ENCODE measurements around the gene NMNAT2. TPM values are rescaled to one million over a fixed set of nuclear protein-coding genes. Genes with fewer than 3 reads are reported as not detected.
A peak's percentile ranks its signal among the peaks of the same experiment; 100 is the strongest.

NMNAT2 gene
- total RNA-seq, 4 donors from 2014 or later: 0.93 to 2.2 (median 1.9) TPM

- Histone ChIP-seq H3K4me3 (no peak overlapping the region), H3K36me3 (peaks cover 0 to 4% of the 10 kb centered on the region in 2 donors), H3K9me3 (no peaks in the 10 kb centered on the region), H3K27ac (peak overlapping the region in 1 of 4 donors; percentile 47), H3K4me1 (peaks cover 0 to 18% (median 0%) of the 10 kb centered on the region in 3 donors), H3K27me3 (no peaks in the 10 kb centered on the region)
- ATAC-seq: no peak
- TF ChIP-seq EP300 (IDR thresholded peaks at IDR 0.05) (no peak), POLR2A (IDR thresholded peaks at IDR 0.05) (no peak), POLR2AphosphoS5 (IDR thresholded peaks at IDR 0.05) (no peak)
- TF ChIP-seq, protein P1, sequence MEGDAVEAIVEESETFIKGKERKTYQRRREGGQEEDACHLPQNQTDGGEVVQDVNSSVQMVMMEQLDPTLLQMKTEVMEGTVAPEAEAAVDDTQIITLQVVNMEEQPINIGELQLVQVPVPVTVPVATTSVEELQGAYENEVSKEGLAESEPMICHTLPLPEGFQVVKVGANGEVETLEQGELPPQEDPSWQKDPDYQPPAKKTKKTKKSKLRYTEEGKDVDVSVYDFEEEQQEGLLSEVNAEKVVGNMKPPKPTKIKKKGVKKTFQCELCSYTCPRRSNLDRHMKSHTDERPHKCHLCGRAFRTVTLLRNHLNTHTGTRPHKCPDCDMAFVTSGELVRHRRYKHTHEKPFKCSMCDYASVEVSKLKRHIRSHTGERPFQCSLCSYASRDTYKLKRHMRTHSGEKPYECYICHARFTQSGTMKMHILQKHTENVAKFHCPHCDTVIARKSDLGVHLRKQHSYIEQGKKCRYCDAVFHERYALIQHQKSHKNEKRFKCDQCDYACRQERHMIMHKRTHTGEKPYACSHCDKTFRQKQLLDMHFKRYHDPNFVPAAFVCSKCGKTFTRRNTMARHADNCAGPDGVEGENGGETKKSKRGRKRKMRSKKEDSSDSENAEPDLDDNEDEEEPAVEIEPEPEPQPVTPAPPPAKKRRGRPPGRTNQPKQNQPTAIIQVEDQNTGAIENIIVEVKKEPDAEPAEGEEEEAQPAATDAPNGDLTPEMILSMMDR (IDR thresholded peaks at IDR 0.05): no peak
- 75 to 78% methylated on average over 3 of the region's 13 CpGs for WGBS, 2 donors (ENCODE audit: low coverage in 1 of 2)
These were observed 189.6 kb downstream of the NMNAT2 start for GRCh38 chr1:183228347-183229220.

- Histone ChIP-seq H3K4me3 (no peak overlapping the region), H3K4me1 (peaks cover 0 to 11% (median 0%) of the 10 kb centered on the region in 3 donors), H3K36me3 (peaks cover 0 to 4% of the 10 kb centered on the region in 2 donors), H3K27ac (peak overlapping the region in 1 of 4 donors; percentile 47), H3K9me3 (no peaks in the 10 kb centered on the region), H3K27me3 (no peaks in the 10 kb centered on the region)
- TF ChIP-seq POLR2AphosphoS5 (IDR thresholded peaks at IDR 0.05): no peak
- TF ChIP-seq POLR2A (IDR thresholded peaks at IDR 0.05): no peak
- TF ChIP-seq EP300 (IDR thresholded peaks at IDR 0.05): no peak
- TF ChIP-seq, protein P1 (IDR thresholded peaks at IDR 0.05): peak; percentile 52 to 81 (median 66)
- ATAC-seq: peak; percentile 61
- 84 to 92% methylated on average over 8 to 12 of the region's 16 CpGs for WGBS, 2 donors (ENCODE audit: low coverage in 1 of 2)
These were observed 190.5 kb downstream of the NMNAT2 start for GRCh38 chr1:183227422-183228346.

DNA sequence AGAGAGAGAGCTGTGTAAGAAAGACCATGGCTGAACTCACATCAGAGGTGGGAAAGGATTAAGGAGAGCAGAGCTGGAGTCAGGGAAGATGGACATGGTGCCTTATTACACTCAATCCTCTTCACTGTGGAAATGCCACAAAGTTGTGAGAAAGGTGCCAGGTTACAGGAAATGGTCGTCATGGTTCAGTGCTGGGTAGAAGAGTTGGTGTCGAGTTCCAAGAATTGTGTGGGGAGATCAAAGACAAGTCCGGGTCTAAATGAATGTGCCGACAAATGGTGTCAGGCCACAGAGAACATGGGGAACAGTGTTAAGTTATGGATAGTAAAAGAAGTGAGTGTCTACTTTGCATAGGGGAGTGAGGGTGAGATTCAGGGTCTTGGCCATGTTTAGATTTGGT lies 191.2 kb downstream of the NMNAT2 start:
- Histone ChIP-seq H3K36me3 (peaks cover 0 to 4% of the 10 kb centered on the region in 2 donors), H3K4me3 (no peak overlapping the region), H3K27me3 (no peaks in the 10 kb centered on the region), H3K4me1 (peaks cover 0 to 9% (median 0%) of the 10 kb centered on the region in 3 donors), H3K27ac (no peak overlapping the region), H3K9me3 (no peaks in the 10 kb centered on the region)
- TF ChIP-seq POLR2AphosphoS5 (IDR thresholded peaks at IDR 0.05) (no peak), POLR2A (IDR thresholded peaks at IDR 0.05) (no peak), EP300 (IDR thresholded peaks at IDR 0.05) (no peak)
- TF ChIP-seq, protein P1 (IDR thresholded peaks at IDR 0.05): no peak
- WGBS, 2 donors (ENCODE audit: low coverage in 1 of 2): 65% methylated on average over 4 of the region's 4 CpGs; no CpG with 5 or more reads in 1 of the 2 donors
- ATAC-seq: no peak

DNA sequence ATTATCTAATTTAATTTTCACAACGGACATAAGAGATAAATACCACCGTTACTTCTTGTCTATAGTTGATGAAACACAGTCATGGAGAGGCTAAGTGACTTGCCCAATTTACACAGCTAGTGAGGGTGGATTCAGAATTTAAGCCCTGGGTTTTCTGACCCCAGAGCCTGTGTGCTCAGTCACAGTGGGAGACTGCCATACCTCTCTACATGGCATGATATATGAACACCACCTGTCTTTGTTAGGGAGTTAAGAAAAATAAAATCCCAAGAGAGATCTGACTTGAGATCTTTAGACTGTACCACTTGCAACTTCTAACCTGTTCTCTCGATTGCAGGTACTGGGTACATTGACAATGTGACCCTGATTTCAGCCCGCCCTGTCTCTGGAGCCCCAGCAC lies 191.8 kb downstream of the NMNAT2 start:
- TF ChIP-seq, protein P1 (IDR thresholded peaks at IDR 0.05): no peak
- TF ChIP-seq EP300 (IDR thresholded peaks at IDR 0.05) (no peak), POLR2A (IDR thresholded peaks at IDR 0.05) (no peak), POLR2AphosphoS5 (IDR thresholded peaks at IDR 0.05) (no peak)

More for the DNA sequence above, 191.8 kb downstream of the NMNAT2 start:
- peaks cover 0 to 3% (median 0%) of the 10 kb centered on the region in 3 donors for H3K4me1 ChIP-seq
- no peak overlapping the region for H3K4me3 ChIP-seq
- H3K27me3 ChIP-seq: no peaks in the 10 kb centered on the region
- H3K27ac ChIP-seq: no peak overlapping the region
- WGBS, 2 donors (ENCODE audit: low coverage in 1 of 2): 65 to 76% methylated on average over 2 to 3 of the region's 4 CpGs
- peaks cover 0 to 4% of the 10 kb centered on the region in 2 donors for H3K36me3 ChIP-seq
- H3K9me3 ChIP-seq: no peaks in the 10 kb centered on the region
- no peak for ATAC-seq
